Caco-2 (cell line): Measurements from ENCODE around the gene NPHP4. TPM values are rescaled to one million over a fixed set of nuclear protein-coding genes. Genes with fewer than 3 reads are reported as not detected.

Source experiments
- BruUV-seq: library from RNA; stranded (reverse); fragments of 400-500 nt; replicated peaks from 2 replicates; lab custom pipeline; 2021; lab: Mats Ljungman, UMichigan
- CTCF ChIA-PET: fragments of 300-600 bp; sonication (Branson Sonifier 250); formaldehyde crosslinking; loops from one replicate; lab custom pipeline; 2022; ENCODE audit warnings: antibody characterized with exemption; lab: Charles Lee
- POLR2A ChIA-PET: fragments of 300-600 bp; sonication (Branson Sonifier 250); formaldehyde crosslinking; loops from one replicate; lab custom pipeline; 2022; ENCODE audit warnings: antibody characterized with exemption; lab: Charles Lee
- DNase-seq, 2 experiments: peaks; one replicate each; pipeline versions ENCODE4 v3.0.0 to v3.0.0-alpha.2; 2020 to 2022
- H3K27me3 ChIP-seq: replicated peaks from 2 replicates; pipeline ENCODE4 v1.6.0; 2011; ENCODE audit warnings: low read length; ENCODE audit not compliant: control insufficient read depth, insufficient read depth
- H3K36me3 ChIP-seq: 2 replicates; pipeline ENCODE4 v1.5.1; 2011; ENCODE audit warnings: low read length; ENCODE audit not compliant: control insufficient read depth, insufficient read depth
- H3K4me1 ChIP-seq: fragments of 250-450 bp; sonication (Bioruptor Pico); 2 replicates; pipeline ENCODE4 v1.5.1; 2020; ENCODE audit warnings: mild to moderate bottlenecking
- H3K4me3 ChIP-seq: 2 replicates; pipeline ENCODE4 v1.5.1; 2011; ENCODE audit warnings: low read depth, mild to moderate bottlenecking, control low read depth, low read length
- H3K9me3 ChIP-seq: fragments of 250-450 bp; sonication (Bioruptor Pico); 2 replicates; pipeline ENCODE4 v1.5.1; 2020; ENCODE audit warnings: mild to moderate bottlenecking, moderate library complexity
- H3K27ac Mint-ChIP-seq: one replicate; pipeline ENCODE4 v1.8.0; 2022; ENCODE audit warnings: mixed read lengths; ENCODE audit not compliant: unreplicated experiment
- H3K27me3 Mint-ChIP-seq: one replicate; pipeline ENCODE4 v1.8.0; 2022; ENCODE audit warnings: mixed read lengths; ENCODE audit not compliant: insufficient read depth, unreplicated experiment
- H3K36me3 Mint-ChIP-seq: one replicate; pipeline ENCODE4 v1.8.0; 2022; ENCODE audit warnings: mild to moderate bottlenecking, mixed read lengths; ENCODE audit not compliant: insufficient read depth, unreplicated experiment
- H3K4me1 Mint-ChIP-seq: one replicate; pipeline ENCODE4 v1.8.0; 2022; ENCODE audit warnings: low read depth, mixed read lengths; ENCODE audit not compliant: unreplicated experiment
- H3K4me3 Mint-ChIP-seq: one replicate; pipeline ENCODE4 v1.8.0; 2022; ENCODE audit warnings: mild to moderate bottlenecking, moderate library complexity, mixed read lengths; ENCODE audit not compliant: unreplicated experiment
- H3K9me3 Mint-ChIP-seq: one replicate; pipeline ENCODE4 v1.8.0; 2022; ENCODE audit warnings: mixed read lengths; ENCODE audit not compliant: unreplicated experiment
- CTCF ChIP-seq, 2 experiments: fragments of 200-600 bp in 1 of 2; IDR thresholded peaks; 1 replicate in 1 of 2; 2 replicates in 1 of 2; pipeline versions ENCODE4 v1.5.1 to v1.8.0; 2011 to 2022; ENCODE audit warnings: antibody characterized with exemption in 1 of 2, control low read depth in 1 of 2, inconsistent platforms in 1 of 2, low read depth in 1 of 2, low read length in 1 of 2, mild to moderate bottlenecking in 1 of 2, moderate library complexity in 1 of 2; ENCODE audit not compliant: insufficient read depth in 1 of 2, severe bottlenecking in 1 of 2, unreplicated experiment in 1 of 2
- intact Hi-C: fragments of 100-400 bp; cut with micrococcal nuclease; formaldehyde crosslinking; loops from one replicate; pipeline ENCODE4 v1.10.0; 2022; ENCODE audit not compliant: unreplicated experiment
- total RNA-seq: library from RNA; stranded (reverse); gene quantifications from 2 replicates; pipeline ENCODE4 v1.2.3, GENCODE V29; 2022

The NPHP4 gene
- total RNA-seq, 1 experiment from 2014 or later, result 12.3 TPM

DNA sequence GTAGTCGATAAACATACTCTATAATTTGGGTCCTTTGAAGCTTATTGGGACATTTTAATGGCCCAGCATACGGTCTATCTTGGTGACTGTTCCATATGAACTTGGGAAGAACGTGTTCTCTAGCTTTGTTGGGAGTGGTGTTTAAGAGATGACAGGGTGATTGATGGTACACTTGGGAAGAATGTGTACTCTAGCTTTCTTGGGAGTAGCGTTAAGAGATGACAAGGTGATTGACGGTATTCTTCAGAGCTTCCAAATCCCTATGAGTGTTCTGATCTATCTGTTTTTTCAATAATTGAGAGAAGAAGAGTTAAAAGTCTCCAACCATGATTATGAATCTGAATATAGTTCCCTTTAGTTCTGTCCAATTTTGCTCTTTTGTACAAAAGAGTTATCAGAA is 9.4 kb downstream of the NPHP4 start:
- Histone ChIP-seq H3K4me1 (no peaks in the 10 kb centered on the region), H3K9me3 (no peaks in the 10 kb centered on the region), H3K36me3 (no peaks in the 10 kb centered on the region), H3K4me3 (no peak overlapping the region), H3K27me3 (no peaks in the 10 kb centered on the region)
- intact Hi-C loops, result no loop called here
- Mint-ChIP-seq H3K36me3 (peaks cover 6% of the 10 kb centered on the region), H3K27ac (no peak overlapping the region), H3K4me1 (no peaks in the 10 kb centered on the region), H3K9me3 (no peaks in the 10 kb centered on the region), H3K27me3 (no peaks in the 10 kb centered on the region), H3K4me3 (no peak overlapping the region)
- TF ChIP-seq CTCF (IDR thresholded peaks at IDR 0.05; ENCODE audit: insufficient read depth in 1 of 2, low read depth in 1 of 2, low read length in 1 of 2, severe bottlenecking in 1 of 2, unreplicated experiment in 1 of 2), result no peak
- no peak for DNase-seq
- ChIA-PET POLR2A (interaction anchor here (0.6 kb wide), 1 partner anchor 9 kb away, joined by 3 read pairs; no protein-coding TSS in a partner anchor), CTCF (no interaction called here)
- no TSS peak for BruUV-seq

DNA sequence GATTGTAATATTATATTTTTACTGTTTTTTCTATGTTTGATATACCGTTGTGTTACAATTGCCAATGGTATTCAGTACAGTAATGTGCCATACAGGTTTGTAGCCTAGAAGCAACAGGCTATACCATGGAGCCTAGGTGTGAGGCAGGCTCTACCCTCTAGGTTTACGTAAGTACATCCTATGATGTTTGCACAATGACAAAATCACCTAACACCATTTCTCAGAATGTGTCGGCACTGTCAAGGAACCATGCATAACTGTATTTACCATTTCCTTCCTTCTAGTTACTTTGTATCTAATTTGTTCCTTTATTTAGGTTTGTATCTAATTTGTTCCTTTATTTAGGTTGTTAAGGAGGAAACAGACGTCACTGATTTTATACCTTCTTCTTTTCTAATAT is 9.9 kb downstream of the NPHP4 start:
- BruUV-seq, result no TSS peak
- Histone ChIP-seq H3K9me3 (no peaks in the 10 kb centered on the region), H3K4me3 (no peak overlapping the region), H3K4me1 (no peaks in the 10 kb centered on the region), H3K27me3 (no peaks in the 10 kb centered on the region), H3K36me3 (no peaks in the 10 kb centered on the region)
- TF ChIP-seq CTCF (IDR thresholded peaks at IDR 0.05; ENCODE audit: insufficient read depth in 1 of 2, low read depth in 1 of 2, low read length in 1 of 2, severe bottlenecking in 1 of 2, unreplicated experiment in 1 of 2), result no peak
- Mint-ChIP-seq H3K27ac (no peak overlapping the region), H3K36me3 (peaks cover 12% of the 10 kb centered on the region), H3K9me3 (no peaks in the 10 kb centered on the region), H3K27me3 (no peaks in the 10 kb centered on the region), H3K4me1 (no peaks in the 10 kb centered on the region), H3K4me3 (no peak overlapping the region)
- intact Hi-C loops, result no loop called here
- CTCF ChIA-PET, result no interaction called here
- POLR2A ChIA-PET, result interaction anchor here (0.6 kb wide), 1 partner anchor 9 kb away, joined by 3 read pairs; no protein-coding TSS in a partner anchor
- no peak for DNase-seq

GRCh38 chr1:5981009-5981380 is 11.2 kb downstream of the NPHP4 start:
- H3K4me3 ChIP-seq, result no peak overlapping the region
- H3K9me3 ChIP-seq, result no peaks in the 10 kb centered on the region
- ChIA-PET CTCF (no interaction called here), POLR2A (no interaction called here)
- H3K4me3 Mint-ChIP-seq, result no peak overlapping the region
- intact Hi-C loops, result no loop called here
- H3K36me3 Mint-ChIP-seq, result peaks cover 18% of the 10 kb centered on the region
- no peak for TF ChIP-seq CTCF (IDR thresholded peaks at IDR 0.05; ENCODE audit: insufficient read depth in 1 of 2, low read depth in 1 of 2, low read length in 1 of 2, severe bottlenecking in 1 of 2, unreplicated experiment in 1 of 2)
- no peaks in the 10 kb centered on the region for H3K27me3 ChIP-seq
- DNase-seq, result no peak
- H3K36me3 ChIP-seq, result no peaks in the 10 kb centered on the region; the same call in 1 of the 2 replicates
- no peaks in the 10 kb centered on the region for H3K27me3 Mint-ChIP-seq
- H3K27ac Mint-ChIP-seq, result no peak overlapping the region
- no peaks in the 10 kb centered on the region for H3K9me3 Mint-ChIP-seq
- H3K4me1 ChIP-seq, result no peaks in the 10 kb centered on the region
- no TSS peak for BruUV-seq
- no peaks in the 10 kb centered on the region for H3K4me1 Mint-ChIP-seq
